Measurements from ENCODE around the gene TDRD9. TPM values are rescaled to one million over a fixed set of nuclear protein-coding genes. Genes with fewer than 3 reads are reported as not detected.

TDRD9 gene
- total RNA-seq, 4 donors from 2014 or later: 2.0 to 3.2 (median 2.6) TPM

DNA sequence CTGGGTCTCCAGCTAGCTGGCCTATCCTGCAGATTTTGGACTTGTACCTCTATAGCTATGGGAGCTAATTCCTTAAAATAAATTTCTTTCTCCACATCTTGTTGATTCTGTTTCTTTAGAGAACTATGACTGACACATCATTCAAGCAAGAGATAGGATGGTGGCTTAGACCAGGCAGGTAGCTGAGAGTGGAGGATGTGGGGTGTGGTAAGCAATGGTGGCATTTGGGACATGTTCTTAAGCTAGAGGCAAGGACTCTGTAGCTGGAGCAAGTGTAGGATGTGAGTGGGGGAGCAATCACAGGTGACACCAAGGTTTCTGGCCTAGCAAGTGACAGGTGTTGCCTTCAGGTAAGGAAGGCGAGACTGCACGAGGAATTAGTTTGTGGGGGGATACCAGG, 6.8 kb downstream of the TDRD9 start:
- H3K27ac ChIP-seq (replicated peaks in 1 of 4): no peak overlapping the region
- H3K36me3 ChIP-seq: no peaks in the 10 kb centered on the region
- TF ChIP-seq POLR2AphosphoS5 (IDR thresholded peaks at IDR 0.05) (no peak), POLR2A (IDR thresholded peaks at IDR 0.05; ENCODE audit: low read depth) (no peak), EP300 (IDR thresholded peaks at IDR 0.05) (no peak)
- TF ChIP-seq, protein P1, sequence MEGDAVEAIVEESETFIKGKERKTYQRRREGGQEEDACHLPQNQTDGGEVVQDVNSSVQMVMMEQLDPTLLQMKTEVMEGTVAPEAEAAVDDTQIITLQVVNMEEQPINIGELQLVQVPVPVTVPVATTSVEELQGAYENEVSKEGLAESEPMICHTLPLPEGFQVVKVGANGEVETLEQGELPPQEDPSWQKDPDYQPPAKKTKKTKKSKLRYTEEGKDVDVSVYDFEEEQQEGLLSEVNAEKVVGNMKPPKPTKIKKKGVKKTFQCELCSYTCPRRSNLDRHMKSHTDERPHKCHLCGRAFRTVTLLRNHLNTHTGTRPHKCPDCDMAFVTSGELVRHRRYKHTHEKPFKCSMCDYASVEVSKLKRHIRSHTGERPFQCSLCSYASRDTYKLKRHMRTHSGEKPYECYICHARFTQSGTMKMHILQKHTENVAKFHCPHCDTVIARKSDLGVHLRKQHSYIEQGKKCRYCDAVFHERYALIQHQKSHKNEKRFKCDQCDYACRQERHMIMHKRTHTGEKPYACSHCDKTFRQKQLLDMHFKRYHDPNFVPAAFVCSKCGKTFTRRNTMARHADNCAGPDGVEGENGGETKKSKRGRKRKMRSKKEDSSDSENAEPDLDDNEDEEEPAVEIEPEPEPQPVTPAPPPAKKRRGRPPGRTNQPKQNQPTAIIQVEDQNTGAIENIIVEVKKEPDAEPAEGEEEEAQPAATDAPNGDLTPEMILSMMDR (IDR thresholded peaks at IDR 0.05): no peak
- no peaks in the 10 kb centered on the region for H3K4me1 ChIP-seq
- no peaks in the 10 kb centered on the region for H3K9me3 ChIP-seq
- H3K27me3 ChIP-seq: no peaks in the 10 kb centered on the region
- intact Hi-C loops (cut with DNase I): no loop called here
- 80% methylated on average over 2 of the region's 2 CpGs for WGBS
- H3K4me3 ChIP-seq: no peak overlapping the region
- DNase-seq (ENCODE audit: extremely low spot score): no peak

DNA sequence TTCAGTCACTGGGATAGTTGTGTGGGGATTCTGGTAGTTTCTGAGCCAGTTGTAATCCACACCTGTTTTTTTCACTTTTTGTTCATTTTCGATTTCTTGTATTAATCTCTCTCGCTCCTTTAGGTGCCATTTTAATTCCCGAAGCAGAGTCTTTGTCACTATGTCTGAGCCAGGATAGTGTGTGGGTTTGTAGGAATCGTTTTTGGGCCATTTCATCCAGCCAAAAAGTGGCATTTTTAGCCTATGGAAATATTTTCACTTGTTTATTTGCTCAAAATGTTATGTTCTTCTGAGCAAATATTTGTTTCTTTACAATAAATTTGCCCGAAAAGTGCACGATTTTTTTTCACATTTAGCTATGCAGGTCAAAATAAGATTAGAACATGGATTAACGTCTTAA, 13.2 kb downstream of the TDRD9 start:
- peaks cover 0 to 22% (median 0%) of the 10 kb centered on the region in 4 donors for H3K27me3 ChIP-seq
- no peaks in the 10 kb centered on the region for H3K36me3 ChIP-seq
- no peak overlapping the region for H3K27ac ChIP-seq (replicated peaks in 1 of 4)
- TF ChIP-seq EP300 (IDR thresholded peaks at IDR 0.05) (no peak), POLR2AphosphoS5 (IDR thresholded peaks at IDR 0.05) (no peak), POLR2A (IDR thresholded peaks at IDR 0.05; ENCODE audit: low read depth) (no peak)
- TF ChIP-seq, protein P1 (IDR thresholded peaks at IDR 0.05): no peak
- DNase-seq (ENCODE audit: extremely low spot score): no peak
- no peak overlapping the region for H3K4me3 ChIP-seq
- intact Hi-C loops (cut with DNase I): no loop called here
- no peaks in the 10 kb centered on the region for H3K9me3 ChIP-seq
- WGBS: 77% methylated on average over 7 of the region's 7 CpGs
- no peaks in the 10 kb centered on the region for H3K4me1 ChIP-seq

DNA sequence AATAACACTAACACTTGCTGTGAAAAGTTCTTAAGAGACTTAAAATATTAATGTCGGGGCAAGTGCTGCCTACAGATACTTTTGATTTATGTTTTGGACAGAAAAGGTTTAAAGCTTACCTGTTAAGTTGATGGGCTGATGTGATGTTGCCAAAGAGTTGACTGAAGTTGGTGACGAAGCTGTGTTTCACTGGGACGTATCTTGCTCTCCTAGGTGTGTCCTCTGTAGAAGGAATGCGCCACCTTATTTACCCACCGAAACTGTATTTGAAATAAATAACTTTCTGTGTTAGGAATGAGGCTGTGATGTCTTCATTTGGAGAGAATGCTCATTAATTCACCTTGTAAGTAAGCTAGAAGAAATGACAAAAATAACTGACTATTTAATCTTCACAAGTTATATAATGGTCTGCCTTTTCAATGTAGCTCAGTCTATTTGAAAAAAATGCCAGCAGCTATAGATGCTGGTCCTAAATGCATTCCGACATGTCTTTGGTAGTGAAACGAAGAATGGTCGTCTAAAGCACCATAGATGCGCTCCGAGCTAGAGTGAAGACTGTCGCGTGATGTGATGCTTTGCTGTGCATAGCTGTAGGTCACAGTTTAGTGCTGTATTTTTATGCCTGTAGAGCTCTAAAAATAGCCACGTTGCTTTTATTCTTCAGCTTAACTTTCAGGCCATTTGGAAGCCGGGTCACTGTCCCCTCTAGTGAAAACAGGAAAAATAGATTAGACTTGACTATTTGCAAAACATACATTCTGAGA, 13.9 kb downstream of the TDRD9 start, which contains the start of gene RD3L:
RD3L (minus strand) TSS at position 557 of the 764 bp plus-strand sequence. CDS start 834 bp downstream, outside the sequence.
- no peak for DNase-seq (ENCODE audit: extremely low spot score)

DNA sequence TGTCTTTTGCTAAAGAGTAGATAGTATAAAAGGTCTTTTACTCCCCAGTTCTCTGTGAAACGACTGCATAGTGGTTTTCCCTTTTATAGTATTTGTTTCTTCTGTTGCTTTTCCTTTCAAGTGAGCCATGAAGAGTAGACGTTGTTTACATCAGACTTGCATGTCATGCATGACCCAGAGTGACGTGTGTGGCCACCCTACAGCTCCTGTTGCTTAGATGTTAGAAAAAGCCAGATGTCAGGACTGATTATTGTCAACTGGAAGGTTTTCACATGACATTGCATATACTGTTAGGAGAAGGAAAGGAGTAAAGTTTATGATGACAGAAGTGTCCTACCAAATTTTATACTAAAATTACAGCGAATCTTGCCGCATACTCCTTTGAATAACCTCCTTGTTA, 15.4 kb downstream of the TDRD9 start:
- 57% methylated on average over 5 of the region's 5 CpGs for WGBS
- peaks cover 0 to 5% (median 2%) of the 10 kb centered on the region in 4 donors for H3K9me3 ChIP-seq
- no peak overlapping the region for H3K4me3 ChIP-seq
- H3K27me3 ChIP-seq: peaks cover 0 to 33% (median 0%) of the 10 kb centered on the region in 4 donors
- H3K4me1 ChIP-seq: no peaks in the 10 kb centered on the region
- DNase-seq (ENCODE audit: extremely low spot score): no peak
- TF ChIP-seq POLR2AphosphoS5 (IDR thresholded peaks at IDR 0.05): no peak
- TF ChIP-seq EP300 (IDR thresholded peaks at IDR 0.05): no peak
- TF ChIP-seq POLR2A (IDR thresholded peaks at IDR 0.05; ENCODE audit: low read depth): no peak
- TF ChIP-seq, protein P1 (IDR thresholded peaks at IDR 0.05): no peak
- no peak overlapping the region for H3K27ac ChIP-seq (replicated peaks in 1 of 4)
- intact Hi-C loops (cut with DNase I): no loop called here
- no peaks in the 10 kb centered on the region for H3K36me3 ChIP-seq

More for the DNA sequence above, 13.9 kb downstream of the TDRD9 start, which contains the start of gene RD3L:
- intact Hi-C loops (cut with DNase I): no loop called here
- H3K36me3 ChIP-seq: no peaks in the 10 kb centered on the region
- no peak within 1 kb of the TSS for H3K27ac ChIP-seq (replicated peaks in 1 of 4)
- H3K4me1 ChIP-seq: no peaks in the 10 kb centered on the region
- H3K27me3 ChIP-seq: peaks cover 0 to 29% (median 0%) of the 10 kb centered on the region in 4 donors
- WGBS: 76% methylated on average over 14 of the region's 14 CpGs
- TF ChIP-seq POLR2A (IDR thresholded peaks at IDR 0.05; ENCODE audit: low read depth) (no peak), POLR2AphosphoS5 (IDR thresholded peaks at IDR 0.05) (no peak)
- no peak within 1 kb of the TSS for H3K4me3 ChIP-seq
- H3K9me3 ChIP-seq: peaks cover 0 to 5% (median 2%) of the 10 kb centered on the region in 4 donors

DNA sequence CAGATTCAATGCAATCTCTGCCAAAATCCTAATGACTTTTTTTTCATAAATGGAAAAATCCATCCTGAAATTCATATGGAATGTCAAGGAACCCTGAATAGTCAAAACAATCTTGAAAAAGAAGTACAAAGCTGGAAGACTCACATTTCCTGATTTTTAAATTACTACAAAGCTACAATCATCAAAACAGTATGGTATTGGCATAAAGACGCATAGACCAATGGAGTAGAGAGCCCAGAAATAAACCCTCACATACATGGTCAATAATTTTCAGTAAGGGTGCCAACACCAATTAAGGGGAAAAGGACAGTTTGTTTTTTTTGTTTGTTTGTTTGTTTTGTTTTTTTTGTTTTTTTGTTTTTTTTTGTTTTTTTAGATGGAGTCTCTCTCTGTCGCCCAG, 18.7 kb downstream of the TDRD9 start:
- no peak for TF ChIP-seq EP300 (IDR thresholded peaks at IDR 0.05)
- H3K36me3 ChIP-seq: no peaks in the 10 kb centered on the region
- intact Hi-C loops (cut with DNase I): no loop called here
- no peaks in the 10 kb centered on the region for H3K4me1 ChIP-seq
- H3K27me3 ChIP-seq: peaks cover 0 to 22% (median 0%) of the 10 kb centered on the region in 4 donors
- WGBS: 88% methylated on average over 2 of the region's 2 CpGs
- DNase-seq (ENCODE audit: extremely low spot score): no peak
- no peak overlapping the region for H3K4me3 ChIP-seq
- peaks cover 0 to 5% (median 2%) of the 10 kb centered on the region in 4 donors for H3K9me3 ChIP-seq
- no peak overlapping the region for H3K27ac ChIP-seq (replicated peaks in 1 of 4)

Data from esophagus muscularis mucosa (tissue), 4 donors.